K562 (cell line): ENCODE measurements around the gene TTLL8. TPM values are rescaled to one million over a fixed set of nuclear protein-coding genes. Genes with fewer than 3 reads are reported as not detected.
A peak's percentile ranks its signal among the peaks of the same experiment; 100 is the strongest.

Source experiments
- ATAC-seq: fragments of 200-7000 bp; cut with Tn5 transposase; 3 replicates; pipeline ENCODE4 v1.9.1; 2020; ENCODE audit warnings: moderate library complexity
- BruUV-seq: library from RNA; stranded (reverse); fragments of 400-500 nt; replicated peaks from 2 replicates; lab custom pipeline; 2021; lab: Mats Ljungman, UMichigan
- CTCF ChIA-PET: fragments of 300-600 bp; formaldehyde crosslinking; extraction: SDS; loops from one replicate; lab custom pipeline; 2021; ENCODE audit warnings: low intra/inter-chr PET ratio; lab: Yijun Ruan, JAX
- POLR2A ChIA-PET: fragments of 300-600, 350-650 bp; sonication (Branson Sonifier 250); formaldehyde crosslinking; extraction: SDS; loops from one replicate; lab custom pipeline; 2021; ENCODE audit warnings: antibody characterized with exemption, inconsistent platforms; lab: Yijun Ruan, JAX
- DNase-seq, 4 experiments: peaks; one replicate each; pipeline versions ENCODE4 v3.0.0 to v3.0.0-alpha.2; 2011 to 2018; ENCODE audit warnings: low spot score in 3 of 4, mixed read lengths in 3 of 4; ENCODE audit errors: extremely low read depth in 1 of 4
- FAIRE-seq: peaks from 2 replicates; lab custom pipeline; 2011; peaks lifted over from hg19 to GRCh38; lab: Jason Lieb, UNC
- H2AFZ ChIP-seq: 2 replicates; pipeline ENCODE4 v1.6.0; 2011; ENCODE audit warnings: low read depth, low read length, control low read depth, inconsistent platforms
- H3K27ac ChIP-seq: fragments of 200-600 bp; 3 replicates; pipeline ENCODE4 v1.8.0; 2011; ENCODE audit warnings: low read depth, mild to moderate bottlenecking, control low read depth, inconsistent platforms, low read length, moderate library complexity, mixed read lengths; ENCODE audit errors: extremely low read depth
- H3K27me3 ChIP-seq, 2 experiments: fragments of 300-600 bp in 1 of 2; 2 replicates in 1 of 2; 3 replicates in 1 of 2; pipeline versions ENCODE4 v1.6.0 to v1.8.0; 2011; ENCODE audit warnings: inconsistent platforms in 2 of 2, low read length in 2 of 2, mild to moderate bottlenecking in 1 of 2, mixed read lengths in 1 of 2, moderate library complexity in 1 of 2; ENCODE audit not compliant: control insufficient read depth in 2 of 2, insufficient read depth in 2 of 2
- H3K36me3 ChIP-seq: fragments of 300-600 bp; 3 replicates; pipeline ENCODE4 v1.8.0; 2011; ENCODE audit warnings: mild to moderate bottlenecking, low read length, inconsistent platforms; ENCODE audit not compliant: control insufficient read depth, insufficient read depth
- H3K4me1 ChIP-seq, 2 experiments: fragments of 200-600 bp in 1 of 2; replicated peaks in 1 of 2; 2 replicates in 1 of 2; 3 replicates in 1 of 2; pipeline versions ENCODE4 v1.5.1 to v1.8.0; 2011; ENCODE audit warnings: inconsistent platforms in 2 of 2, low read length in 2 of 2, mild to moderate bottlenecking in 1 of 2, mixed read lengths in 1 of 2, moderate library complexity in 1 of 2; ENCODE audit not compliant: control insufficient read depth in 2 of 2, insufficient read depth in 2 of 2
- H3K4me2 ChIP-seq: 2 replicates; pipeline ENCODE4 v1.6.1; 2011; ENCODE audit warnings: low read length, control low read depth, inconsistent platforms, mixed read lengths; ENCODE audit not compliant: insufficient read depth
- H3K4me3 ChIP-seq: fragments of 200-600 bp; sonication (generic), shearing (Covaris generic); 2 replicates; pipeline ENCODE4 v1.5.1; 2016; ENCODE audit warnings: control low read depth, inconsistent platforms
- H3K79me2 ChIP-seq: fragments of 200-600 bp; 3 replicates; pipeline ENCODE4 v1.8.0; 2011; ENCODE audit warnings: low read length, inconsistent platforms; ENCODE audit not compliant: control insufficient read depth, insufficient read depth
- H3K9ac ChIP-seq, 2 experiments: 2 replicates each; pipeline versions ENCODE4 v1.6.0 to v1.6.1; 2011; ENCODE audit warnings: low read depth in 2 of 2, low read length in 2 of 2, control low read depth in 1 of 2, inconsistent platforms in 1 of 2, mild to moderate bottlenecking in 1 of 2, mixed read lengths in 1 of 2; ENCODE audit not compliant: insufficient read depth in 1 of 2
- H3K9me1 ChIP-seq: one replicate; pipeline ENCODE4 v1.6.0; 2011; ENCODE audit warnings: inconsistent platforms, mild to moderate bottlenecking, low read length, moderate library complexity; ENCODE audit not compliant: control insufficient read depth, insufficient read depth
- H3K9me3 ChIP-seq: replicated peaks from 2 replicates; pipeline ENCODE4 v1.5.1; 2011; ENCODE audit warnings: low read depth, low read length, inconsistent platforms; ENCODE audit not compliant: control insufficient read depth, insufficient read depth
- H4K20me1 ChIP-seq: replicated peaks from 2 replicates; pipeline ENCODE4 v1.6.1; 2011; ENCODE audit warnings: low read length, inconsistent platforms, mixed read lengths; ENCODE audit not compliant: control insufficient read depth, insufficient read depth
- TOE1 ChIP-seq, 2 experiments: fragments of 450-650 bp in 1 of 2; sonication (generic) in 1 of 2; formaldehyde crosslinking in 1 of 2; IDR thresholded peaks; 2 replicates each; pipeline versions ENCODE4 v1.7.1 to v1.8.0; 2016 to 2022; ENCODE audit warnings: borderline replicate concordance in 2 of 2, mild to moderate bottlenecking in 2 of 2, antibody characterized with exemption in 1 of 2, inconsistent platforms in 1 of 2, low read depth in 1 of 2, missing genetic modification reagents in 1 of 2, moderate library complexity in 1 of 2
- WGBS: fragments of 100-300 bp; shearing (Covaris generic); methylation state at CpG from one replicate; pipeline ENCODE4 v1.1.6; 2016; ENCODE audit warnings: low coverage, mixed read lengths; ENCODE audit not compliant: insufficient coverage; ENCODE audit errors: missing lambda C conversion rate; 5-methylcytosine and 5-hydroxymethylcytosine counted together
- in situ Hi-C: fragments of 300-500 bp; cut with MboI; formaldehyde crosslinking; loops from 4 replicates; pipeline ENCODE4 v1.15.0; 2018; ENCODE audit warnings: inconsistent platforms, mixed read lengths
- intact Hi-C: fragments of 100-400 bp; cut with micrococcal nuclease; formaldehyde crosslinking; loops from 2 replicates; pipeline ENCODE4 v1.14.2; 2022
- polyA plus RNA-seq, 8 experiments: library from polyadenylated mRNA; depleted of rRNA in 4 of 8; stranded (reverse) in 5 of 8; unstranded in 3 of 8; fragments of >200 nt; fragmentation: Nextera tagmentation in 2 of 8; fragmentation: Illumina TruSeq in 1 of 8; extraction: Ambion mirVana in 2 of 8; extraction: Trizol in 1 of 8; gene quantifications; 2 replicates each; pipeline versions ENCODE4 v1.2.1 to v1.2.3, GENCODE V29; 2011 to 2014; ENCODE audit warnings: inconsistent platforms in 1 of 8, missing spikeins in 1 of 8
- total RNA-seq, 7 experiments: library from RNA; depleted of rRNA in 6 of 7; stranded (reverse); fragments of >200 nt in 6 of 7; fragmentation: Illumina TruSeq in 2 of 7; extraction: Trizol in 2 of 7; gene quantifications; 2 replicates each; pipeline versions ENCODE4 v1.2.1 to v1.2.3, GENCODE V29; 2011 to 2021; ENCODE audit warnings: low replicate concordance in 1 of 7
- TF ChIP-seq, protein P1 (sequence below): fragments of 450-650 bp; IDR thresholded peaks from 2 replicates; pipeline ENCODE4 v1.6.1; 2016; ENCODE audit warnings: mild to moderate bottlenecking, moderate library complexity

The TTLL8 gene
- total and polyA plus RNA-seq, 9 of the 15 experiments (the other 6 are each of a cell fraction or from before 2014, with no cell fraction given), result not detected

DNA sequence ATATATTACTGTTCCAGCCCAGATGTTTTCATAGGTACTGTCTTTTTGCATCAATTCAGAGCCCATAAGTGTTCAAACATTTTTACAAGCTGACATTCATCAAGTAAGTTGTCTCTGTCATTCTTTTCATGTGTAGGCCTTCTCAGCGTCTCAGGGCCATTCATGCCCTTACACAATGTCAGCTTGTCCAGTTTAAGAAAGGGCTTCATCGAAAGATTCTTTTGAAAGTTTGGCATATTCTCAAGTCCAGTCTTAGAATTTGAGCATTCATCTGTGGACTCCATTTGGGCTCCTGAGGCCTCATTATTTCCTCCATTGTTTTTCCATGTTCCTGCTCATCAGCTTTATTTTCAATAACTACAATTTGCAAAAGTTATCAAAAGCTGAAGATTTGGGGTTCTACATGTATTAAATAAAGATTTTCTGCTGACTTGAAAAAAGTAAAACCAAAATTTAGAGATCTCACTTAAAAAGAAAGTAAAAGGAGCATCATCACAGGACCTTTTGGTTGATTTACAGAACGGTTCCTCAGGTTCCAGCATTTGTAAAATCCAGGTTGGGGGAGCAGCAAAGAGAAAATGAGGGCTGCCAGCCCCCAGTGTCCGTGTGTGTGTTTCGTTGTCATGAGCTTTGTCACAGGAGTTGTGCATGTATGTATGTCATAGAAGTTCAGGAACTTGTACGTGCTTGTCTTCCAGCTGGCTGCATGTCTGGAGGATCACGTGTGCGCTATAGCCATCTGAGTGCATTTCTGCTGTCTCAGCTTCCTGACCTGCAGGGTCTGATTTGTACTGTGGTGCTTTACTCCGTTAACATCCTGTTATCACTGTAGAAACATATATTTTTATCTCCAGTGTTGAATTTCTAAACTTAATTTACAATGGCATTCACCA is 47.4 kb upstream of the TTLL8 start:
- Histone ChIP-seq H3K9ac (peak overlapping the region; percentile 34 to 36; a peak in 2 of 4 replicates), H3K4me3 (no peak overlapping the region), H3K36me3 (no peaks in the 10 kb centered on the region), H3K4me1 (peaks cover 16 to 18% of the 10 kb centered on the region in 2 experiments; a peak in 3 of 5 replicates), H4K20me1 (no peaks in the 10 kb centered on the region), H3K27me3 (no peaks in the 10 kb centered on the region), H3K4me2 (peak overlapping the region; percentile 80), H3K9me1 (no peaks in the 10 kb centered on the region), H3K27ac (peak overlapping the region; percentile 32; the same call in 1 of the 3 replicates), H3K9me3 (no peaks in the 10 kb centered on the region), H2AFZ (peak overlapping the region; percentile 96), H3K79me2 (no peaks in the 10 kb centered on the region)
- in situ Hi-C loops (no loop called here), intact Hi-C loops (no loop called here)
- FAIRE-seq (peak; percentile 93), DNase-seq (peak in 2 of 4 experiments; percentile 38 to 64), ATAC-seq (peak; percentile 80)
- ChIA-PET POLR2A (interaction anchor here (0.8 to 4.3 kb wide), 3 partner anchors 12 to 28 kb away, joined by 3 to 26 read pairs (median 3); no protein-coding TSS in a partner anchor), CTCF (no interaction called here)
- 21% methylated on average over 9 of the region's 9 CpGs for WGBS
- BruUV-seq, result no TSS peak
- TF ChIP-seq, protein P1, sequence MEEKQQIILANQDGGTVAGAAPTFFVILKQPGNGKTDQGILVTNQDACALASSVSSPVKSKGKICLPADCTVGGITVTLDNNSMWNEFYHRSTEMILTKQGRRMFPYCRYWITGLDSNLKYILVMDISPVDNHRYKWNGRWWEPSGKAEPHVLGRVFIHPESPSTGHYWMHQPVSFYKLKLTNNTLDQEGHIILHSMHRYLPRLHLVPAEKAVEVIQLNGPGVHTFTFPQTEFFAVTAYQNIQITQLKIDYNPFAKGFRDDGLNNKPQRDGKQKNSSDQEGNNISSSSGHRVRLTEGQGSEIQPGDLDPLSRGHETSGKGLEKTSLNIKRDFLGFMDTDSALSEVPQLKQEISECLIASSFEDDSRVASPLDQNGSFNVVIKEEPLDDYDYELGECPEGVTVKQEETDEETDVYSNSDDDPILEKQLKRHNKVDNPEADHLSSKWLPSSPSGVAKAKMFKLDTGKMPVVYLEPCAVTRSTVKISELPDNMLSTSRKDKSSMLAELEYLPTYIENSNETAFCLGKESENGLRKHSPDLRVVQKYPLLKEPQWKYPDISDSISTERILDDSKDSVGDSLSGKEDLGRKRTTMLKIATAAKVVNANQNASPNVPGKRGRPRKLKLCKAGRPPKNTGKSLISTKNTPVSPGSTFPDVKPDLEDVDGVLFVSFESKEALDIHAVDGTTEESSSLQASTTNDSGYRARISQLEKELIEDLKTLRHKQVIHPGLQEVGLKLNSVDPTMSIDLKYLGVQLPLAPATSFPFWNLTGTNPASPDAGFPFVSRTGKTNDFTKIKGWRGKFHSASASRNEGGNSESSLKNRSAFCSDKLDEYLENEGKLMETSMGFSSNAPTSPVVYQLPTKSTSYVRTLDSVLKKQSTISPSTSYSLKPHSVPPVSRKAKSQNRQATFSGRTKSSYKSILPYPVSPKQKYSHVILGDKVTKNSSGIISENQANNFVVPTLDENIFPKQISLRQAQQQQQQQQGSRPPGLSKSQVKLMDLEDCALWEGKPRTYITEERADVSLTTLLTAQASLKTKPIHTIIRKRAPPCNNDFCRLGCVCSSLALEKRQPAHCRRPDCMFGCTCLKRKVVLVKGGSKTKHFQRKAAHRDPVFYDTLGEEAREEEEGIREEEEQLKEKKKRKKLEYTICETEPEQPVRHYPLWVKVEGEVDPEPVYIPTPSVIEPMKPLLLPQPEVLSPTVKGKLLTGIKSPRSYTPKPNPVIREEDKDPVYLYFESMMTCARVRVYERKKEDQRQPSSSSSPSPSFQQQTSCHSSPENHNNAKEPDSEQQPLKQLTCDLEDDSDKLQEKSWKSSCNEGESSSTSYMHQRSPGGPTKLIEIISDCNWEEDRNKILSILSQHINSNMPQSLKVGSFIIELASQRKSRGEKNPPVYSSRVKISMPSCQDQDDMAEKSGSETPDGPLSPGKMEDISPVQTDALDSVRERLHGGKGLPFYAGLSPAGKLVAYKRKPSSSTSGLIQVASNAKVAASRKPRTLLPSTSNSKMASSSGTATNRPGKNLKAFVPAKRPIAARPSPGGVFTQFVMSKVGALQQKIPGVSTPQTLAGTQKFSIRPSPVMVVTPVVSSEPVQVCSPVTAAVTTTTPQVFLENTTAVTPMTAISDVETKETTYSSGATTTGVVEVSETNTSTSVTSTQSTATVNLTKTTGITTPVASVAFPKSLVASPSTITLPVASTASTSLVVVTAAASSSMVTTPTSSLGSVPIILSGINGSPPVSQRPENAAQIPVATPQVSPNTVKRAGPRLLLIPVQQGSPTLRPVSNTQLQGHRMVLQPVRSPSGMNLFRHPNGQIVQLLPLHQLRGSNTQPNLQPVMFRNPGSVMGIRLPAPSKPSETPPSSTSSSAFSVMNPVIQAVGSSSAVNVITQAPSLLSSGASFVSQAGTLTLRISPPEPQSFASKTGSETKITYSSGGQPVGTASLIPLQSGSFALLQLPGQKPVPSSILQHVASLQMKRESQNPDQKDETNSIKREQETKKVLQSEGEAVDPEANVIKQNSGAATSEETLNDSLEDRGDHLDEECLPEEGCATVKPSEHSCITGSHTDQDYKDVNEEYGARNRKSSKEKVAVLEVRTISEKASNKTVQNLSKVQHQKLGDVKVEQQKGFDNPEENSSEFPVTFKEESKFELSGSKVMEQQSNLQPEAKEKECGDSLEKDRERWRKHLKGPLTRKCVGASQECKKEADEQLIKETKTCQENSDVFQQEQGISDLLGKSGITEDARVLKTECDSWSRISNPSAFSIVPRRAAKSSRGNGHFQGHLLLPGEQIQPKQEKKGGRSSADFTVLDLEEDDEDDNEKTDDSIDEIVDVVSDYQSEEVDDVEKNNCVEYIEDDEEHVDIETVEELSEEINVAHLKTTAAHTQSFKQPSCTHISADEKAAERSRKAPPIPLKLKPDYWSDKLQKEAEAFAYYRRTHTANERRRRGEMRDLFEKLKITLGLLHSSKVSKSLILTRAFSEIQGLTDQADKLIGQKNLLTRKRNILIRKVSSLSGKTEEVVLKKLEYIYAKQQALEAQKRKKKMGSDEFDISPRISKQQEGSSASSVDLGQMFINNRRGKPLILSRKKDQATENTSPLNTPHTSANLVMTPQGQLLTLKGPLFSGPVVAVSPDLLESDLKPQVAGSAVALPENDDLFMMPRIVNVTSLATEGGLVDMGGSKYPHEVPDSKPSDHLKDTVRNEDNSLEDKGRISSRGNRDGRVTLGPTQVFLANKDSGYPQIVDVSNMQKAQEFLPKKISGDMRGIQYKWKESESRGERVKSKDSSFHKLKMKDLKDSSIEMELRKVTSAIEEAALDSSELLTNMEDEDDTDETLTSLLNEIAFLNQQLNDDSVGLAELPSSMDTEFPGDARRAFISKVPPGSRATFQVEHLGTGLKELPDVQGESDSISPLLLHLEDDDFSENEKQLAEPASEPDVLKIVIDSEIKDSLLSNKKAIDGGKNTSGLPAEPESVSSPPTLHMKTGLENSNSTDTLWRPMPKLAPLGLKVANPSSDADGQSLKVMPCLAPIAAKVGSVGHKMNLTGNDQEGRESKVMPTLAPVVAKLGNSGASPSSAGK, result peak; percentile 46
- TF ChIP-seq TOE1 (IDR thresholded peaks at IDR 0.05; ENCODE audit: borderline replicate concordance) (peak; percentile 66; the same call in 1 of the 2 replicates), TOE1 (CRISPR knock-in tag; IDR thresholded peaks at IDR 0.05; ENCODE audit: borderline replicate concordance, low read depth) (no peak)
